Natural killer cell (primary cell): Measurements from ENCODE around the gene PLEKHA7. TPM values are rescaled to one million over a fixed set of nuclear protein-coding genes. Genes with fewer than 3 reads are reported as not detected.

ENCODE experiments used
- ATAC-seq, 3 donors: fragments of 150-1000 bp in 2 of 3; fragments of 200-7000 bp in 1 of 3; cut with Tn5 transposase; 1 replicate in 1 of 3; 2 replicates in 2 of 3; pipeline ENCODE4 v1.10.0; 2021; ENCODE audit warnings: mild to moderate bottlenecking in 2 of 3, moderate library complexity in 2 of 3
- DNase-seq, 2 donors: peaks; one replicate each; pipeline versions ENCODE4 v3.0.0 to v3.0.0-alpha.2; 2013 to 2021; ENCODE audit warnings: mixed read lengths in 1 of 2
- H3K27ac ChIP-seq: one replicate; pipeline ENCODE4 v1.5.1; 2013; ENCODE audit warnings: mild to moderate bottlenecking, low read length
- H3K27me3 ChIP-seq: one replicate; pipeline ENCODE4 v1.6.1; 2013; ENCODE audit warnings: low read length; ENCODE audit not compliant: control insufficient read depth, insufficient read depth
- H3K36me3 ChIP-seq: one replicate; pipeline ENCODE4 v1.6.1; 2013; ENCODE audit warnings: low read length; ENCODE audit not compliant: control insufficient read depth, insufficient read depth
- H3K4me1 ChIP-seq: one replicate; pipeline ENCODE4 v1.6.1; 2013; ENCODE audit warnings: low read length; ENCODE audit not compliant: control insufficient read depth, insufficient read depth
- H3K4me3 ChIP-seq: one replicate; pipeline ENCODE4 v1.5.1; 2013; ENCODE audit warnings: low read length
- H3K9me3 ChIP-seq: one replicate; pipeline ENCODE4 v1.6.1; 2013; ENCODE audit warnings: low read length; ENCODE audit not compliant: control insufficient read depth, insufficient read depth
- H3K27ac Mint-ChIP-seq, 2 donors: one replicate each; pipeline ENCODE4 v1.8.0; 2022; ENCODE audit warnings: mild to moderate bottlenecking in 2 of 2, mixed read lengths in 2 of 2, moderate library complexity in 1 of 2
- H3K27me3 Mint-ChIP-seq, 2 donors: one replicate each; pipeline ENCODE4 v1.8.0; 2022; ENCODE audit warnings: low read depth in 2 of 2, mixed read lengths in 2 of 2
- H3K36me3 Mint-ChIP-seq: one replicate; pipeline ENCODE4 v1.8.0; 2022; ENCODE audit warnings: mixed read lengths
- H3K4me1 Mint-ChIP-seq, 2 donors: one replicate each; pipeline ENCODE4 v1.8.0; 2022; ENCODE audit warnings: mixed read lengths in 2 of 2
- H3K4me3 Mint-ChIP-seq: one replicate; pipeline ENCODE4 v1.8.0; 2022; ENCODE audit warnings: mild to moderate bottlenecking, moderate library complexity, mixed read lengths
- H3K9me3 Mint-ChIP-seq, 2 donors: one replicate each; pipeline ENCODE4 v1.8.0; 2022; ENCODE audit warnings: mixed read lengths in 2 of 2
- WGBS: methylation state at CpG from one replicate; pipeline ENCODE4 v1.1.7; 2013; ENCODE audit warnings: missing lambda C conversion rate; ENCODE audit not compliant: insufficient coverage; 5-methylcytosine and 5-hydroxymethylcytosine counted together
- intact Hi-C: fragments of 100-400 bp; cut with micrococcal nuclease; formaldehyde crosslinking; loops from one replicate; pipeline ENCODE4 v1.14.2; 2022
- total RNA-seq, 4 donors: library from RNA; stranded (reverse); fragments of 120-200 nt in 1 of 4; gene quantifications; one replicate each; pipeline versions ENCODE4 v1.2.3 to v1.2.4, GENCODE V29; 2013 to 2022
- TF ChIP-seq, protein P1 (sequence below): fragments of 200-600 bp; IDR thresholded peaks from one replicate; pipeline ENCODE4 v1.8.0; 2022; ENCODE audit warnings: antibody characterized with exemption

Gene PLEKHA7
- total RNA-seq, 3 donors from 2014 or later (not counting 1 experiment from before 2014, with no cell fraction given): 1.00 to 2.5 (median 1.3) TPM

DNA sequence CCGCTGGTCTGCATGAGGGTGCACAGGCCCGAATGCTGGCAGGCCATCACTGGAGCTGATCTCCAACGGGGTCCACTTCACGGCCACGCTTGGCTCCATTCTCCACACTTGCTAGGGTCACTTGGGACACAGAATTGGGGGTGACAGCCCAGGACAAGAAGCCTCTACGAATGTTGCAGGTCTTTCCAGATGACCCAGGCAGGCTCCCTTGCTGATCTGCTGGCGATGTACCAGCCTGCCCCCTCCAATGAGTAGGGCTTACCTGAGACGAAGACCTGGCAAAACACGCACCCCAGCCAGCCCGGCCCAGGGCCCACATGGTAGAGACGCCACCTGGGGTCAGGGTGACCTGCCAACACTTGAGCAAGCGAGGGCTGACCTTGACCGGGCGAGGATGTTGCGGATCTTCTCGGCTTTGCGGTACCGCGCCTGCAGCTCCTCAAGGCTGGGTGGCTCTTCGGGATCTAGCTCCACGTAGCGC is 230.9 kb downstream of the PLEKHA7 start:
- Mint-ChIP-seq H3K9me3 (no peaks in the 10 kb centered on the region), H3K36me3 (no peaks in the 10 kb centered on the region), H3K27me3 (no peaks in the 10 kb centered on the region), H3K4me3 (no peak overlapping the region), H3K27ac (no peak overlapping the region), H3K4me1 (no peaks in the 10 kb centered on the region)
- TF ChIP-seq, protein P1, sequence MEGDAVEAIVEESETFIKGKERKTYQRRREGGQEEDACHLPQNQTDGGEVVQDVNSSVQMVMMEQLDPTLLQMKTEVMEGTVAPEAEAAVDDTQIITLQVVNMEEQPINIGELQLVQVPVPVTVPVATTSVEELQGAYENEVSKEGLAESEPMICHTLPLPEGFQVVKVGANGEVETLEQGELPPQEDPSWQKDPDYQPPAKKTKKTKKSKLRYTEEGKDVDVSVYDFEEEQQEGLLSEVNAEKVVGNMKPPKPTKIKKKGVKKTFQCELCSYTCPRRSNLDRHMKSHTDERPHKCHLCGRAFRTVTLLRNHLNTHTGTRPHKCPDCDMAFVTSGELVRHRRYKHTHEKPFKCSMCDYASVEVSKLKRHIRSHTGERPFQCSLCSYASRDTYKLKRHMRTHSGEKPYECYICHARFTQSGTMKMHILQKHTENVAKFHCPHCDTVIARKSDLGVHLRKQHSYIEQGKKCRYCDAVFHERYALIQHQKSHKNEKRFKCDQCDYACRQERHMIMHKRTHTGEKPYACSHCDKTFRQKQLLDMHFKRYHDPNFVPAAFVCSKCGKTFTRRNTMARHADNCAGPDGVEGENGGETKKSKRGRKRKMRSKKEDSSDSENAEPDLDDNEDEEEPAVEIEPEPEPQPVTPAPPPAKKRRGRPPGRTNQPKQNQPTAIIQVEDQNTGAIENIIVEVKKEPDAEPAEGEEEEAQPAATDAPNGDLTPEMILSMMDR: no peak
- Histone ChIP-seq H3K27ac (no peak overlapping the region), H3K4me3 (no peak overlapping the region), H3K36me3 (no peaks in the 10 kb centered on the region), H3K4me1 (no peaks in the 10 kb centered on the region), H3K9me3 (no peaks in the 10 kb centered on the region), H3K27me3 (no peaks in the 10 kb centered on the region)
- DNase-seq (no peak), ATAC-seq (no peak)
- intact Hi-C loops: no loop called here
- 94% methylated on average over 22 of the region's 22 CpGs for WGBS

DNA sequence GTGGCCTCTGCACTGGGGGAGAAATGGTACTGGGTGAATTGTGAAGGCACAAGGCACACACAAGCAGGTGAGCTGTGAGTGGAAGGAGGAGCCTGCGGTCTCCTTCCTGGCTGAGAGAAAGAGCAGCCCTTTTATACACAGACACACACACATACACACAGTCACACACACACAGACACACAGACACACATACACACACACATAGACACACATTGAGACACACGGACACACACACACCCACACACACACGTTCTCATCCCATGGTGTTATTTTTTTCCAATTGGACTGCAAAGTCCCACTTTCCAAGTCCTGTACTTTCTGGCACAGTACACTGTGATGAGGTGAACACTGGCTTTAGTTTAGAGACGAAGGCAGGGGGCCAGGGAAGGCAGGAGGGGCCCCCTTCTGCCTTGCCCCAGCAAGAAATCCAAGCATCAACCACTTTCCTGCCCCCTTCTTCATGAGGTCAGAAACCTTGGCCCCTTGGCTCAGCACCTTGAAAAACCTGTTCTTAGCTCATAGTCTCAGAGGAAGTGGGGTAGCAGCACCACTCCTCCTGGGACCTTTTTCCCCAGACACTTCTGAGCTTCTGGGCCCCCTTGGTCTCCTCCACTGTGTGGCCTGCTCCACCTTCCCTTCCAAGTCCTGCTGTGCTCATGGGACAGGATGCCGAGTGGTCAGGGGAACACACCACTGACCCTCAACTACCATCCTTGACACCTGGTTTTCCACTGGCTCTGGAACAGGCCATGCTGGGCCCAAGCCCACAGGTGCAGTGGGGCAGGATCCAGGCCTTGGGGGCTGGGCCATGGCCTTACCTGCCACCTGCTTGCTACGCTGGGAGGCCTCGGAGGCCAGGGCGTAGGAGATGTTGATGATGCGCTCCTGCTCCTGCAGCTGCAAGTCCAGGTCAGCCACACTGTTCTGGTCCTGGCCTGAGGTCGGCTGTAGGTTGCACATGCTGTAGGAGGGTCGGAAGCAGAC is 232.0 kb downstream of the PLEKHA7 start:
- H3K9me3 Mint-ChIP-seq: no peaks in the 10 kb centered on the region
- DNase-seq: no peak
- WGBS: 91% methylated on average over 11 of the region's 11 CpGs

DNA sequence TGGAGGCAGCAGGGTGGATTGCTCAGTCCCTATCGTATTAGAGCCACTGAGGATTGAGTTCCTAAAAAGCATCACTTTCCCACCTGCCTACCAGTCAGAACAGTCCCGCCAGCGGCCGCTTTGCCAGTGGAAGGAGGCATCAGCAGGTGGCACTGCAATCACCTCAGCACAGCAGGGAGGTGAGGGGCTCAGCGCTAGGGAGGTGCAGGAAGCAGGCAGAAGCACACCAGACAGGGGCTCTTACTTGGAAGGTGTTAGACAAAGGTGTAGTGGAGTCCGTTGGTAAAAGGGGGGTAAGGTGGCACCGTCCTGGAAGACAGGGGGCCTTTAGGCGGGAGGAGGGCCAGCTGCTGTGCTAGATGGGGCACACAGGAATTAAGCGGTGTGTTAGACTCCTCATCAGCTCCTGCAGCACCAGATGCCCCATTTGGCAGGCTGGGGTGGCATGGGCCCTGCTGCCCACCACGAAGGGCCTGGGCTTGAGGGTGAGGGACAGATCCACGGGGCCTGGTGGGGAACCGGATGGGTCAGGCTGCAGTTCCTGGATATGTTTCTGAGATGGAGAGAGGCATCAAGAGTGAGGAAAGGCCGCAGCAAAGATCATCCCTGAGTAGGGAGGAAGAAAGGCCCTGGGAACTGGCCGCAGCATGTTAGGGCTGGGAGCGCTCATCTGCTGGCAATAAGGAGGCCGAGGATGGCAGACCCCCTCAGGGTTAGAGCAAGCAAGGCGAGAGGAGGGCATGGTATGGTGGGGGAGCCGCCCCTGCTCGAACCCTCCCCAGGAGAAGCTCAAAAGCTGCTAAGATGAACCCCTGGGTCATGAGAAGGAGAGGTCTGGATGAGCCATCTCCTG is 233.3 kb downstream of the PLEKHA7 start:
- Mint-ChIP-seq H3K27me3 (no peaks in the 10 kb centered on the region), H3K27ac (peak overlapping the region in 1 of 2 donors; percentile 51), H3K4me1 (no peaks in the 10 kb centered on the region), H3K36me3 (no peaks in the 10 kb centered on the region), H3K9me3 (no peaks in the 10 kb centered on the region), H3K4me3 (no peak overlapping the region)
- no peak for DNase-seq
- ATAC-seq: no peak
- H3K9me3 ChIP-seq: no peaks in the 10 kb centered on the region
- no peaks in the 10 kb centered on the region for H3K36me3 ChIP-seq
- H3K27ac ChIP-seq: no peak overlapping the region
- intact Hi-C loops: no loop called here
- H3K27me3 ChIP-seq: no peaks in the 10 kb centered on the region
- H3K4me3 ChIP-seq: no peak overlapping the region
- WGBS: 86% methylated on average over 19 of the region's 19 CpGs
- TF ChIP-seq, protein P1: no peak
- H3K4me1 ChIP-seq: no peaks in the 10 kb centered on the region

More for the DNA sequence above, 232.0 kb downstream of the PLEKHA7 start:
- intact Hi-C loops: no loop called here
- no peak overlapping the region for H3K27ac ChIP-seq
- H3K4me1 Mint-ChIP-seq: no peaks in the 10 kb centered on the region
- H3K27ac Mint-ChIP-seq: no peak overlapping the region
- H3K36me3 ChIP-seq: no peaks in the 10 kb centered on the region
- no peaks in the 10 kb centered on the region for H3K9me3 ChIP-seq
- ATAC-seq: no peak
- TF ChIP-seq, protein P1: no peak
- no peak overlapping the region for H3K4me3 ChIP-seq
- no peaks in the 10 kb centered on the region for H3K27me3 ChIP-seq
- no peaks in the 10 kb centered on the region for H3K27me3 Mint-ChIP-seq
- no peaks in the 10 kb centered on the region for H3K36me3 Mint-ChIP-seq
- no peak overlapping the region for H3K4me3 Mint-ChIP-seq
- H3K4me1 ChIP-seq: no peaks in the 10 kb centered on the region
